Gastroesophageal sphincter (tissue), 4 donors: ENCODE measurements around the gene MYO1D. TPM values are rescaled to one million over a fixed set of nuclear protein-coding genes. Genes with fewer than 3 reads are reported as not detected.
A peak's percentile ranks its signal among the peaks of the same experiment; 100 is the strongest.

ENCODE experiments used
- ATAC-seq: fragments of 150-250 bp; one replicate; pipeline ENCODE4 v1.9.1; 2016; ENCODE audit warnings: mild to moderate bottlenecking, moderate library complexity
- H3K27ac ChIP-seq, 4 donors: fragments of 200-600 bp; sonication (generic) in 3 of 4; 1 replicate in 3 of 4; 2 replicates in 1 of 4; pipeline ENCODE4 v1.5.1; 2016 to 2019
- H3K27me3 ChIP-seq: fragments of 200-600 bp; sonication (generic); one replicate; pipeline ENCODE4 v1.5.1; 2019
- H3K36me3 ChIP-seq, 2 donors: fragments of 200-600 bp; sonication (generic); one replicate each; pipeline ENCODE4 v1.5.1; 2019; ENCODE audit warnings: control low read depth in 1 of 2
- H3K4me1 ChIP-seq, 3 donors: fragments of 200-600 bp; sonication (generic); 1 replicate in 2 of 3; 2 replicates in 1 of 3; pipeline ENCODE4 v1.5.1; 2016 to 2019; ENCODE audit warnings: control low read depth in 2 of 3
- H3K4me3 ChIP-seq, 2 donors: fragments of 200-600 bp; sonication (generic); one replicate each; pipeline ENCODE4 v1.5.1; 2019; ENCODE audit warnings: mild to moderate bottlenecking in 1 of 2, moderate library complexity in 1 of 2
- H3K9me3 ChIP-seq, 3 donors: fragments of 200-600 bp; sonication (generic); one replicate each; pipeline ENCODE4 v1.5.1; 2017 to 2019; ENCODE audit warnings: control low read depth in 2 of 3
- EP300 ChIP-seq: sonication (generic); formaldehyde crosslinking; IDR thresholded peaks from one replicate; pipeline ENCODE4 v1.6.1; 2017; ENCODE audit warnings: antibody characterized with exemption, mild to moderate bottlenecking
- POLR2A ChIP-seq, 2 donors: fragments of 450-650 bp; IDR thresholded peaks; one replicate each; pipeline ENCODE4 v1.6.1; 2017; ENCODE audit warnings: antibody characterized with exemption in 2 of 2, mild to moderate bottlenecking in 2 of 2, moderate library complexity in 1 of 2
- POLR2AphosphoS5 ChIP-seq: sonication (generic); formaldehyde crosslinking; IDR thresholded peaks from one replicate; pipeline ENCODE4 v1.6.1; 2017; ENCODE audit warnings: antibody characterized with exemption
- WGBS, 2 donors: methylation state at CpG; one replicate each; pipeline ENCODE4 v1.1.5; 2018; ENCODE audit warnings: low coverage in 1 of 2; 5-methylcytosine and 5-hydroxymethylcytosine counted together
- total RNA-seq, 4 donors: library from RNA; depleted of rRNA; stranded (reverse); fragments of >200 nt; gene quantifications; one replicate each; pipeline ENCODE4 v1.1.0, GENCODE V29; 2016
- TF ChIP-seq, protein P1 (sequence below), 4 experiments: fragments of 200-600 bp in 2 of 4; fragments of 450-650 bp in 2 of 4; sonication (generic) in 1 of 4; IDR thresholded peaks; one replicate each; pipeline ENCODE4 v1.5.1; 2017 to 2019; ENCODE audit warnings: antibody characterized with exemption in 4 of 4, mild to moderate bottlenecking in 2 of 4, moderate library complexity in 2 of 4

MYO1D gene
- total RNA-seq, 4 donors from 2014 or later = 28.2 to 63.5 (median 47.2) TPM

DNA sequence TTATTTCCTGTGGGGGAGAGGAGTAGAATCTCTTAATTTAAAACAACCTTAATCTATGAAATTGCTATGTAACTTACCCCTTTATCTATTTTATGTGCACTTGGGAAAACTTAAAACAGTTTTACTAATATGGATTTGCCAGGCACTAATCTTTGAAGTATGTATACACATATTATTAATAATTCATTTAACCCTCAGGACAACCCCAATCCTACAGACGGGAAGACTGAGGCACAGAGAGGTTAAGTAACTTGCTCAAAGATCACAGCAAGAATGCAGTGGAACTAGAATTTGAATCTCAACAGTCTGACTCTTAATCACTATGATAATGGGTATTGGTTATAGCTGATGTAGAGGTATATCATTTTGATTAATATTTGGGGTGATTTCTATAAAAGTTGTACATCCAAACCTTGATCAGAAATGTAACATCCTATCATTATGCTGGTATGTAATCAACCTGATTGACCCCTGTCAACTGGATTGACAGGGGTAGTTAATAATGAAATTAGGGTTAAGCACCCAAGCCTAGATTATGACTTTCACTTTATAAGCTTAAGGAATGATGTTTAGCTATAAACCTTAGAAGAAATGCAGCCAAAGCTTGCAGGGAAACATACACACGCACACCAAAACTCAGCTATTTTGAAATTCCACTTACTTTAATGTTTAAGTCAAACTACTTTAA lies 1.6 kb downstream of the MYO1D start:
- TF ChIP-seq POLR2AphosphoS5 (no peak), POLR2A (IDR thresholded peaks at IDR 0.05) (no peak), EP300 (no peak)
- TF ChIP-seq, protein P1, sequence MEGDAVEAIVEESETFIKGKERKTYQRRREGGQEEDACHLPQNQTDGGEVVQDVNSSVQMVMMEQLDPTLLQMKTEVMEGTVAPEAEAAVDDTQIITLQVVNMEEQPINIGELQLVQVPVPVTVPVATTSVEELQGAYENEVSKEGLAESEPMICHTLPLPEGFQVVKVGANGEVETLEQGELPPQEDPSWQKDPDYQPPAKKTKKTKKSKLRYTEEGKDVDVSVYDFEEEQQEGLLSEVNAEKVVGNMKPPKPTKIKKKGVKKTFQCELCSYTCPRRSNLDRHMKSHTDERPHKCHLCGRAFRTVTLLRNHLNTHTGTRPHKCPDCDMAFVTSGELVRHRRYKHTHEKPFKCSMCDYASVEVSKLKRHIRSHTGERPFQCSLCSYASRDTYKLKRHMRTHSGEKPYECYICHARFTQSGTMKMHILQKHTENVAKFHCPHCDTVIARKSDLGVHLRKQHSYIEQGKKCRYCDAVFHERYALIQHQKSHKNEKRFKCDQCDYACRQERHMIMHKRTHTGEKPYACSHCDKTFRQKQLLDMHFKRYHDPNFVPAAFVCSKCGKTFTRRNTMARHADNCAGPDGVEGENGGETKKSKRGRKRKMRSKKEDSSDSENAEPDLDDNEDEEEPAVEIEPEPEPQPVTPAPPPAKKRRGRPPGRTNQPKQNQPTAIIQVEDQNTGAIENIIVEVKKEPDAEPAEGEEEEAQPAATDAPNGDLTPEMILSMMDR (IDR thresholded peaks at IDR 0.05) = no peak
- Histone ChIP-seq H3K4me3 (peak overlapping the region in 1 of 2 donors; percentile 66), H3K27ac (peak overlapping the region in 3 of 4 donors; percentile 7 to 89 (median 83)), H3K27me3 (no peaks in the 10 kb centered on the region), H3K4me1 (peaks cover 0 to 40% (median 11%) of the 10 kb centered on the region in 3 donors), H3K9me3 (no peaks in the 10 kb centered on the region), H3K36me3 (no peaks in the 10 kb centered on the region)
- ATAC-seq = no peak
- WGBS, 2 donors = 49 to 68% methylated on average over 2 of the region's 2 CpGs

DNA sequence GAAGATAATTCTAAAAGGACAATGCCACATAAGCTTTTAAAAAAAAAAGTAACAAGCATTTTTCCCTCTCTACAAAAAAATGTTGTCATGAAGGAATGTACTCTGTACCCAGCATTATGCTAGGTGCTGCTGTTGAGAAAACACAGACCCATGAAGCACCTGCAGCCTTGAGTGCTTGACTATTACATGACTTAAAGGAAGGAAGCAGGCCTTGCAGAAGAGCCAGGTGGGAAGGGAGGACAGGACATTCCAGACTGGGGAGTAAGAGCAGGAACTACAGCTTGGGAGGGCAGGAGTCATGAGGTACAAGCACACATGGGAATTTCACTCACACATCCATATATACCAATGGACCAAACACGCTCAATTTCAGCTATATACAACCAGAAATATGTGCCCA lies 3.8 kb downstream of the MYO1D start:
- H3K27ac ChIP-seq = no peak overlapping the region
- TF ChIP-seq, protein P1 (IDR thresholded peaks at IDR 0.05) = no peak
- TF ChIP-seq POLR2A (IDR thresholded peaks at IDR 0.05) (no peak), POLR2AphosphoS5 (no peak), EP300 (no peak)
- H3K36me3 ChIP-seq = no peaks in the 10 kb centered on the region
- peaks cover 0 to 51% (median 11%) of the 10 kb centered on the region in 3 donors for H3K4me1 ChIP-seq
- ATAC-seq = no peak
- no peaks in the 10 kb centered on the region for H3K27me3 ChIP-seq
- 93% methylated on average over 1 of the region's 1 CpG; no CpG with 5 or more reads in 1 of the 2 donors for WGBS, 2 donors
- no peaks in the 10 kb centered on the region for H3K9me3 ChIP-seq
- no peak overlapping the region for H3K4me3 ChIP-seq

DNA sequence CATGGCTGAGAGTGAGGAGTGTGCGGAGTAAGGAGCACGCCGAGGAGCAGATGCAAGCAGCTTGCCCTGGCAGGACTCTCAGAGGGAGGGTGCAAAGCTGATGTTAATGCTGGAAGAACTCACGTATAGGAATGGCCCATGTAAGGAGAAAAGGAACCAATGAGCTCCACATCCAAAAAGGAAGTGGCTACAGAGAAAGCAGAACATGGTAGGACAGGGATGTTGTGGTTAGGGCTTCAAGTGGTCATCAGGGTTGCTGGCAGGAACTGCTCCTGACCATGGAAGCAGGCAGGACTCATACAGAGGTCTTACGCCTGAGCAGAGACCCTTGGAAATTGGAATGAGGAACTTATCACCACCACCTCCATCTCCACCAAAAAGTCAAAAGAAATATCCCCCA lies 5.2 kb downstream of the MYO1D start:
- no peak for TF ChIP-seq POLR2A (IDR thresholded peaks at IDR 0.05)
- TF ChIP-seq, protein P1 (IDR thresholded peaks at IDR 0.05) = no peak
- no peak for TF ChIP-seq POLR2AphosphoS5
- TF ChIP-seq EP300 = no peak
- ATAC-seq = no peak
- 78 to 80% methylated on average over 3 to 4 of the region's 5 CpGs for WGBS, 2 donors
- Histone ChIP-seq H3K27ac (peak overlapping the region in 2 of 4 donors; percentile 40 to 54), H3K4me3 (no peak overlapping the region), H3K27me3 (no peaks in the 10 kb centered on the region), H3K4me1 (peaks cover 0 to 42% (median 5%) of the 10 kb centered on the region in 3 donors), H3K9me3 (no peaks in the 10 kb centered on the region), H3K36me3 (no peaks in the 10 kb centered on the region)

DNA sequence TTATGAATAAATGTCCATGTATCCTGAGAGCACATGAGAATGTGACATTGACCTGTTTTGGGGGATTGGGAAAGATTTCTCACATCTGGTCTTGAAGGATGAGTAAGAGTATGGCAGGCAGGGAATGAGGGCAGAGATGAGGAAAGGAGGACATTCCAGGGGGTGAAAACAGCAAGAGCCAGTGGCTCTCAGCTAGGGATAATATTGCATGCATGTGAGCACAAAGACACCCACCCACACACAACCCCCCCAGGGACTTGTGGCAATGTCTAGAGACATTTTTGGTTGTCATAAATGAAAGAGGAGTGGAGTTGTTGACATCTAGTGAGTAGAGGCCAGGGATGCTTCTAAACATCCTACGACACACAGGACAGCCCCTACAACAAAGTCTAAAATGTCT lies 6.0 kb downstream of the MYO1D start:
- H3K36me3 ChIP-seq = no peaks in the 10 kb centered on the region
- no peaks in the 10 kb centered on the region for H3K9me3 ChIP-seq
- H3K27ac ChIP-seq = peak overlapping the region in 3 of 4 donors; percentile 7 to 58 (median 54)
- H3K4me3 ChIP-seq = no peak overlapping the region
- no peak for TF ChIP-seq EP300
- TF ChIP-seq POLR2AphosphoS5 = peak; percentile 77
- TF ChIP-seq, protein P1 (IDR thresholded peaks at IDR 0.05) = no peak
- H3K27me3 ChIP-seq = no peaks in the 10 kb centered on the region
- WGBS, 2 donors = 91 to 100% methylated on average over 1 of the region's 1 CpG
- H3K4me1 ChIP-seq = peaks cover 0 to 37% (median 5%) of the 10 kb centered on the region in 3 donors
- ATAC-seq = peak; percentile 73
